CD14-positive monocyte (primary cell): ENCODE measurements around the gene EGFR. TPM values are rescaled to one million over a fixed set of nuclear protein-coding genes. Genes with fewer than 3 reads are reported as not detected.

Source experiments
- DNase-seq, 3 donors: peaks; one replicate each; pipeline ENCODE4 v3.0.0-alpha.2; 2011 to 2022
- H2AFZ ChIP-seq: 2 replicates; pipeline ENCODE4 v1.6.0; 2012; ENCODE audit warnings: mild to moderate bottlenecking, low read depth, low read length, inconsistent platforms; ENCODE audit not compliant: insufficient read depth, poor library complexity, severe bottlenecking
- H3K27ac ChIP-seq, 2 donors: 1 replicate in 1 of 2; 2 replicates in 1 of 2; pipeline ENCODE4 v1.5.1; 2012 to 2013; ENCODE audit warnings: low read length in 2 of 2, control low read depth in 1 of 2, inconsistent platforms in 1 of 2, low read depth in 1 of 2, mild to moderate bottlenecking in 1 of 2
- H3K27me3 ChIP-seq, 2 donors: one replicate each; pipeline versions ENCODE4 v1.6.0 to v1.6.1; 2011 to 2013; ENCODE audit warnings: low read length in 2 of 2; ENCODE audit not compliant: control insufficient read depth in 2 of 2, insufficient read depth in 2 of 2
- H3K36me3 ChIP-seq, 2 donors: replicated peaks in 1 of 2; 1 replicate in 1 of 2; 2 replicates in 1 of 2; pipeline versions ENCODE4 v1.5.1 to v1.6.1; 2012 to 2013; ENCODE audit warnings: low read length in 2 of 2, control low read depth in 1 of 2, inconsistent platforms in 1 of 2, mild to moderate bottlenecking in 1 of 2; ENCODE audit not compliant: insufficient read depth in 2 of 2, control insufficient read depth in 1 of 2
- H3K4me1 ChIP-seq, 2 donors: 1 replicate in 1 of 2; 2 replicates in 1 of 2; pipeline versions ENCODE4 v1.5.1 to v1.6.1; 2012 to 2013; ENCODE audit warnings: low read length in 2 of 2, control low read depth in 1 of 2, inconsistent platforms in 1 of 2, mild to moderate bottlenecking in 1 of 2, moderate library complexity in 1 of 2; ENCODE audit not compliant: insufficient read depth in 2 of 2, control insufficient read depth in 1 of 2
- H3K4me2 ChIP-seq: replicated peaks from 2 replicates; pipeline ENCODE3; 2012; ENCODE audit warnings: low read length, moderate library complexity, mild to moderate bottlenecking; ENCODE audit not compliant: poor library complexity, severe bottlenecking; ENCODE audit errors: extremely low read depth
- H3K4me3 ChIP-seq, 3 experiments: fragments of 200-600 bp in 1 of 3; sonication (generic) in 1 of 3; replicated peaks in 1 of 3; 1 replicate in 2 of 3; 2 replicates in 1 of 3; pipeline ENCODE4 v1.5.1; 2011 to 2013; ENCODE audit warnings: low read length in 3 of 3, mild to moderate bottlenecking in 3 of 3, control low read depth in 2 of 3, low read depth in 2 of 3, inconsistent platforms in 1 of 3, moderate library complexity in 1 of 3
- H3K79me2 ChIP-seq: 2 replicates; pipeline ENCODE4 v1.6.0; 2012; ENCODE audit warnings: mild to moderate bottlenecking, control low read depth, inconsistent platforms, low read length, moderate library complexity; ENCODE audit not compliant: insufficient read depth
- H3K9ac ChIP-seq: 2 replicates; pipeline ENCODE4 v1.6.0; 2017; ENCODE audit warnings: low read length, mild to moderate bottlenecking; ENCODE audit not compliant: insufficient read depth, poor library complexity, severe bottlenecking
- H3K9me3 ChIP-seq, 2 donors: replicated peaks in 1 of 2; 1 replicate in 1 of 2; 2 replicates in 1 of 2; pipeline versions ENCODE4 v1.5.1 to v1.6.1; 2012 to 2013; ENCODE audit warnings: low read length in 2 of 2, control low read depth in 1 of 2; ENCODE audit not compliant: control insufficient read depth in 1 of 2, insufficient read depth in 1 of 2
- H4K20me1 ChIP-seq: 2 replicates; pipeline ENCODE4 v1.6.0; 2012; ENCODE audit warnings: mild to moderate bottlenecking, low read length, control low read depth, moderate library complexity; ENCODE audit not compliant: insufficient read depth
- H3K27ac Mint-ChIP-seq, 7 donors: one replicate each; pipeline ENCODE4 v1.8.0; 2020; ENCODE audit warnings: mild to moderate bottlenecking in 7 of 7, mixed read lengths in 7 of 7, moderate library complexity in 6 of 7, inconsistent platforms in 2 of 7
- H3K27me3 Mint-ChIP-seq, 3 donors: one replicate each; pipeline ENCODE4 v1.8.0; 2021 to 2022; ENCODE audit warnings: low read depth in 3 of 3, mild to moderate bottlenecking in 3 of 3, mixed read lengths in 3 of 3, moderate library complexity in 3 of 3, inconsistent platforms in 1 of 3
- H3K36me3 Mint-ChIP-seq, 2 donors: one replicate each; pipeline ENCODE4 v1.8.0; 2020; ENCODE audit warnings: mixed read lengths in 2 of 2, inconsistent platforms in 1 of 2, mild to moderate bottlenecking in 1 of 2
- H3K4me1 Mint-ChIP-seq: one replicate; pipeline ENCODE4 v1.8.0; 2020; ENCODE audit warnings: mild to moderate bottlenecking, mixed read lengths
- H3K4me3 Mint-ChIP-seq, 2 donors: one replicate each; pipeline ENCODE4 v1.8.0; 2020; ENCODE audit warnings: mild to moderate bottlenecking in 2 of 2, mixed read lengths in 2 of 2, moderate library complexity in 1 of 2
- H3K9me3 Mint-ChIP-seq, 7 donors: one replicate each; pipeline ENCODE4 v1.8.0; 2020 to 2022; ENCODE audit warnings: mixed read lengths in 7 of 7, mild to moderate bottlenecking in 6 of 7, moderate library complexity in 6 of 7, inconsistent platforms in 2 of 7
- WGBS: methylation state at CpG from one replicate; pipeline ENCODE4 v1.1.5; 2013; ENCODE audit warnings: missing lambda C conversion rate; ENCODE audit not compliant: insufficient coverage; 5-methylcytosine and 5-hydroxymethylcytosine counted together
- intact Hi-C, 2 donors: fragments of 100-400 bp; cut with micrococcal nuclease; formaldehyde crosslinking; loops; one replicate each; pipeline versions ENCODE4 v1.15.0 to v1.15.1; 2023
- polyA plus RNA-seq, 3 donors: library from polyadenylated mRNA; depleted of rRNA in 1 of 3; unstranded in 2 of 3; stranded (reverse) in 1 of 3; fragments of 300-500 nt in 2 of 3; fragments of >200 nt in 1 of 3; fragmentation: Illumina TruSeq in 2 of 3; gene quantifications; 1 replicate in 2 of 3; 2 replicates in 1 of 3; pipeline ENCODE4 v1.2.3, GENCODE V29; 2012 to 2021
- TF ChIP-seq, protein P1 (sequence below): fragments of 200-600 bp; IDR thresholded peaks from one replicate; pipeline ENCODE4 v1.8.0; 2022; ENCODE audit warnings: antibody characterized with exemption, mild to moderate bottlenecking

Gene EGFR
- polyA plus RNA-seq, 3 donors = not detected

GRCh38 chr7:55099066-55099820 lies 80.4 kb downstream of the EGFR start:
- Histone ChIP-seq H3K27me3 (no peaks in the 10 kb centered on the region), H3K27ac (no peak overlapping the region), H3K9me3 (no peaks in the 10 kb centered on the region), H4K20me1 (no peaks in the 10 kb centered on the region), H3K36me3 (no peaks in the 10 kb centered on the region), H3K79me2 (no peaks in the 10 kb centered on the region), H3K4me1 (no peaks in the 10 kb centered on the region), H3K9ac (no peak overlapping the region), H3K4me2 (no peak overlapping the region), H2AFZ (no peak overlapping the region), H3K4me3 (no peak overlapping the region)
- no peaks in the 10 kb centered on the region for H3K4me1 Mint-ChIP-seq
- TF ChIP-seq, protein P1, sequence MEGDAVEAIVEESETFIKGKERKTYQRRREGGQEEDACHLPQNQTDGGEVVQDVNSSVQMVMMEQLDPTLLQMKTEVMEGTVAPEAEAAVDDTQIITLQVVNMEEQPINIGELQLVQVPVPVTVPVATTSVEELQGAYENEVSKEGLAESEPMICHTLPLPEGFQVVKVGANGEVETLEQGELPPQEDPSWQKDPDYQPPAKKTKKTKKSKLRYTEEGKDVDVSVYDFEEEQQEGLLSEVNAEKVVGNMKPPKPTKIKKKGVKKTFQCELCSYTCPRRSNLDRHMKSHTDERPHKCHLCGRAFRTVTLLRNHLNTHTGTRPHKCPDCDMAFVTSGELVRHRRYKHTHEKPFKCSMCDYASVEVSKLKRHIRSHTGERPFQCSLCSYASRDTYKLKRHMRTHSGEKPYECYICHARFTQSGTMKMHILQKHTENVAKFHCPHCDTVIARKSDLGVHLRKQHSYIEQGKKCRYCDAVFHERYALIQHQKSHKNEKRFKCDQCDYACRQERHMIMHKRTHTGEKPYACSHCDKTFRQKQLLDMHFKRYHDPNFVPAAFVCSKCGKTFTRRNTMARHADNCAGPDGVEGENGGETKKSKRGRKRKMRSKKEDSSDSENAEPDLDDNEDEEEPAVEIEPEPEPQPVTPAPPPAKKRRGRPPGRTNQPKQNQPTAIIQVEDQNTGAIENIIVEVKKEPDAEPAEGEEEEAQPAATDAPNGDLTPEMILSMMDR = no peak
- no peaks in the 10 kb centered on the region for H3K36me3 Mint-ChIP-seq
- intact Hi-C loops = no loop called here
- WGBS = 82% methylated on average over 5 of the region's 9 CpGs
- H3K27ac Mint-ChIP-seq = no peak overlapping the region
- DNase-seq = no peak
- H3K27me3 Mint-ChIP-seq = peaks cover 0 to 5% (median 4%) of the 10 kb centered on the region in 3 donors
- no peak overlapping the region for H3K4me3 Mint-ChIP-seq
- H3K9me3 Mint-ChIP-seq = peaks cover 0 to 1% (median 0%) of the 10 kb centered on the region in 7 donors

DNA sequence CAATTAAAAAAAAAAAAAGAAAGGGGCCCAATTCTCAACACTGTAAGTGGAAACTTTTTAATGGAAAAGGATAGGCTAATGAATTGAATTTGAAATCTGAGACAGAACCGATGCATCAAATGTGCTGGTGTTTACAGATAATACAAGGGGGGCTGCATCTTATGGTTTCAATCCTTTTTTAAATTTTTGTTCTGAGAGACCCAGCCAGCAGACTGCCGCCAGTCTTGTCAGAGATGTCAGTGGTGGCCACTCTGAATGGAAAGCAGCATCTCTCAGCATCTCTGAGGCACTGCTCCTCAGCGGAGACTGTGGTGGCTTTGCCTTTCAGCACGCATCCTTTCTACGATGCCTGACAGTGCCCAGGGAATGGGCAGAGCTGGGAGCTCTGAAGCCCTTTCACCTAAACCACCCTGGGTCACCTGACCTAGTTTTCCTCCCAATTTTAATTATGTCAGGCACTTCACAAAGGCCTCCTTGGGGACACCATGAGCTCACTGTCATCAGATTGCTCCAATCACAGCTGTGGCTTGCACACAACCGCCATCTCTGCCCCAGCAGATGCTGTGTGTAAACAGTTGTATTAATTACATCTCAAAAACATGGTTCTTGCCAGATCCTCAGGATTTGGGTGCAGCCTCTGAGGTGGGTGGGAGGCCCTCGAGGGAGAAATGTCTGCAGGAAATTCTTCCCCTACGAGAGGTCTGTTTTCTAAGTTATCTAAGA lies 81.2 kb downstream of the EGFR start:
- Histone ChIP-seq H3K9me3 (no peaks in the 10 kb centered on the region), H3K27me3 (no peaks in the 10 kb centered on the region), H3K4me2 (no peak overlapping the region), H3K4me1 (no peaks in the 10 kb centered on the region), H3K4me3 (no peak overlapping the region), H4K20me1 (no peaks in the 10 kb centered on the region), H3K9ac (no peak overlapping the region), H2AFZ (no peak overlapping the region), H3K27ac (no peak overlapping the region), H3K79me2 (no peaks in the 10 kb centered on the region), H3K36me3 (no peaks in the 10 kb centered on the region)
- Mint-ChIP-seq H3K9me3 (peaks cover 0 to 1% (median 0%) of the 10 kb centered on the region in 7 donors), H3K36me3 (no peaks in the 10 kb centered on the region), H3K4me1 (no peaks in the 10 kb centered on the region), H3K4me3 (no peak overlapping the region), H3K27me3 (peaks cover 0 to 5% (median 4%) of the 10 kb centered on the region in 3 donors), H3K27ac (no peak overlapping the region)
- TF ChIP-seq, protein P1 = no peak
- DNase-seq = no peak
- intact Hi-C loops = no loop called here
- 79% methylated on average over 4 of the region's 8 CpGs for WGBS
